H9 (cell line): ENCODE results near the gene FOXO1. TPM values are rescaled to one million over a fixed set of nuclear protein-coding genes. Genes with fewer than 3 reads are reported as not detected.
A peak's percentile ranks its signal among the peaks of the same experiment; 100 is the strongest.

Experiments
- DNase-seq: peaks from one replicate; pipeline ENCODE4 v3.0.0-alpha.2; 2017
- H2AFZ ChIP-seq: one replicate; pipeline ENCODE4 v1.6.1; 2013; ENCODE audit warnings: mild to moderate bottlenecking, low read length, control low read depth, moderate library complexity
- H2AK5ac ChIP-seq: 2 replicates; pipeline ENCODE4 v1.6.1; 2013; ENCODE audit warnings: low read length, control low read depth, mixed read lengths; ENCODE audit not compliant: insufficient read length
- H2BK120ac ChIP-seq: one replicate; pipeline ENCODE4 v1.6.1; 2013; ENCODE audit warnings: low read depth, mild to moderate bottlenecking, low read length, control low read depth, inconsistent platforms; ENCODE audit not compliant: poor library complexity, severe bottlenecking
- H2BK12ac ChIP-seq: 2 replicates; pipeline ENCODE4 v1.6.1; 2013; ENCODE audit warnings: low read length, control low read depth, mixed read lengths, low read depth; ENCODE audit not compliant: insufficient read length
- H2BK15ac ChIP-seq: 2 replicates; pipeline ENCODE4 v1.6.1; 2013; ENCODE audit warnings: low read depth, low read length, control low read depth
- H2BK20ac ChIP-seq: one replicate; pipeline ENCODE4 v1.6.1; 2013; ENCODE audit warnings: low read depth, mild to moderate bottlenecking, low read length, control low read depth, inconsistent platforms; ENCODE audit not compliant: poor library complexity, severe bottlenecking
- H2BK5ac ChIP-seq: 2 replicates; pipeline ENCODE4 v1.6.1; 2013; ENCODE audit warnings: low read length, control low read depth, mixed read lengths; ENCODE audit not compliant: insufficient read length
- H3K14ac ChIP-seq: 2 replicates; pipeline ENCODE4 v1.6.1; 2013; ENCODE audit warnings: low read length, control low read depth; ENCODE audit not compliant: insufficient read depth
- H3K18ac ChIP-seq: 2 replicates; pipeline ENCODE4 v1.6.1; 2013; ENCODE audit warnings: low read depth, mild to moderate bottlenecking, mixed read lengths, low read length, control low read depth; ENCODE audit not compliant: insufficient read length
- H3K23ac ChIP-seq: 2 replicates; pipeline ENCODE4 v1.6.1; 2013; ENCODE audit warnings: low read length, control low read depth, mixed read lengths, low read depth; ENCODE audit not compliant: insufficient read length
- H3K23me2 ChIP-seq: 2 replicates; pipeline ENCODE4 v1.6.1; 2013; ENCODE audit warnings: low read depth, mild to moderate bottlenecking, mixed read lengths, low read length, control low read depth; ENCODE audit not compliant: insufficient read length, poor library complexity, severe bottlenecking
- H3K27ac ChIP-seq: 2 replicates; pipeline ENCODE4 v1.5.1; 2013; ENCODE audit warnings: low read length, control low read depth, mixed read lengths, low read depth; ENCODE audit not compliant: insufficient read length
- H3K27me3 ChIP-seq: 2 replicates; pipeline ENCODE4 v1.6.1; 2013; ENCODE audit warnings: low read length, control low read depth, inconsistent platforms; ENCODE audit not compliant: insufficient read depth
- H3K4ac ChIP-seq: 2 replicates; pipeline ENCODE4 v1.6.1; 2013; ENCODE audit warnings: low read depth, mild to moderate bottlenecking, control low read depth, inconsistent platforms, low read length, moderate library complexity
- H3K4me1 ChIP-seq: 2 replicates; pipeline ENCODE4 v1.6.1; 2013; ENCODE audit warnings: low read length, control low read depth, inconsistent platforms; ENCODE audit not compliant: insufficient read depth
- H3K4me2 ChIP-seq: 2 replicates; pipeline ENCODE4 v1.6.1; 2013; ENCODE audit warnings: low read length, control low read depth, mixed read lengths; ENCODE audit not compliant: insufficient read length, insufficient read depth
- H3K56ac ChIP-seq: 2 replicates; pipeline ENCODE4 v1.6.1; 2013; ENCODE audit warnings: low read depth, mild to moderate bottlenecking, mixed read lengths, low read length, control low read depth; ENCODE audit not compliant: insufficient read length
- H3K79me1 ChIP-seq: 2 replicates; pipeline ENCODE4 v1.6.1; 2013; ENCODE audit warnings: low read depth, mild to moderate bottlenecking, moderate library complexity, low read length, control low read depth, inconsistent platforms; ENCODE audit not compliant: insufficient read depth, poor library complexity, severe bottlenecking
- H3K79me2 ChIP-seq: 2 replicates; pipeline ENCODE4 v1.6.1; 2013; ENCODE audit warnings: low read length, control low read depth, inconsistent platforms; ENCODE audit not compliant: insufficient read depth
- H3K9ac ChIP-seq: 2 replicates; pipeline ENCODE4 v1.6.1; 2013; ENCODE audit warnings: low read length, control low read depth, mixed read lengths; ENCODE audit not compliant: insufficient read length; ENCODE audit errors: extremely low read depth
- H3K9me3 ChIP-seq: one replicate; pipeline ENCODE4 v1.6.1; 2013; ENCODE audit warnings: low read depth, low read length, inconsistent platforms; ENCODE audit not compliant: control insufficient read depth
- H3T11ph ChIP-seq: one replicate; pipeline ENCODE4 v1.6.1; 2013; ENCODE audit warnings: mild to moderate bottlenecking, low read length, control low read depth, inconsistent platforms
- H4K20me1 ChIP-seq: one replicate; pipeline ENCODE4 v1.6.1; 2013; ENCODE audit not compliant: control insufficient read depth, insufficient read length, insufficient read depth
- H4K5ac ChIP-seq: 2 replicates; pipeline ENCODE4 v1.6.1; 2013; ENCODE audit warnings: low read depth, mild to moderate bottlenecking, mixed read lengths, low read length, control low read depth; ENCODE audit not compliant: insufficient read length
- H4K8ac ChIP-seq: replicated peaks from 2 replicates; pipeline ENCODE4 v1.6.1; 2013; ENCODE audit warnings: low read length, control low read depth, mixed read lengths, low read depth; ENCODE audit not compliant: insufficient read length
- H4K91ac ChIP-seq: 2 replicates; pipeline ENCODE4 v1.6.1; 2013; ENCODE audit warnings: low read depth, mild to moderate bottlenecking, moderate library complexity, mixed read lengths, low read length, control low read depth; ENCODE audit not compliant: insufficient read length
- H3K27ac Mint-ChIP-seq, 3 experiments: 2 replicates in 2 of 3; 3 replicates in 1 of 3; pipeline ENCODE4 v1.8.0; 2020 to 2021; ENCODE audit warnings: mixed read lengths in 3 of 3, mild to moderate bottlenecking in 1 of 3, moderate library complexity in 1 of 3
- H3K27me3 Mint-ChIP-seq: 2 replicates; pipeline ENCODE4 v1.8.0; 2021; ENCODE audit warnings: low read depth, mild to moderate bottlenecking, moderate library complexity, mixed read lengths
- H3K36me3 Mint-ChIP-seq, 3 experiments: 2 replicates in 2 of 3; 3 replicates in 1 of 3; pipeline ENCODE4 v1.8.0; 2020 to 2021; ENCODE audit warnings: low read depth in 3 of 3, mixed read lengths in 3 of 3; ENCODE audit not compliant: insufficient read depth in 1 of 3
- H3K4me1 Mint-ChIP-seq, 2 experiments: 2 replicates each; pipeline ENCODE4 v1.8.0; 2020; ENCODE audit warnings: mixed read lengths in 2 of 2
- H3K4me3 Mint-ChIP-seq, 2 experiments: 2 replicates in 1 of 2; 3 replicates in 1 of 2; pipeline ENCODE4 v1.8.0; 2020 to 2021; ENCODE audit warnings: mild to moderate bottlenecking in 2 of 2, mixed read lengths in 2 of 2, moderate library complexity in 1 of 2
- H3K9me3 Mint-ChIP-seq, 2 experiments: 2 replicates in 1 of 2; 3 replicates in 1 of 2; pipeline ENCODE4 v1.8.0; 2020; ENCODE audit warnings: mild to moderate bottlenecking in 2 of 2, mixed read lengths in 2 of 2, moderate library complexity in 1 of 2
- CTCF ChIP-seq: fragments of 200-600 bp; sonication (generic); conservative IDR thresholded peaks from 3 replicates; pipeline ENCODE4 v1.8.0; 2021; ENCODE audit warnings: antibody characterized with exemption, mild to moderate bottlenecking
- WGBS: extraction: QIAGEN DNeasy Blood & Tissue Kit; methylation state at CpG from one replicate; pipeline ENCODE4 v1.1.7; 2013; ENCODE audit warnings: missing lambda C conversion rate, low lambda C conversion rate, mixed read lengths; ENCODE audit not compliant: insufficient read length; ENCODE audit errors: extremely low coverage; 5-methylcytosine and 5-hydroxymethylcytosine counted together
- total RNA-seq: library from RNA; stranded (reverse); gene quantifications from 2 replicates; pipeline ENCODE4 v1.2.1, GENCODE V29; 2021

Gene FOXO1
- total RNA-seq, 1 experiment from 2014 or later: 44.6 TPM

- Histone ChIP-seq H3K18ac (no peak overlapping the region), H2BK15ac (no peak overlapping the region), H2BK20ac (no peak overlapping the region), H2BK5ac (no peak overlapping the region), H3K4me1 (peaks cover 28% of the 10 kb centered on the region), H3K23ac (no peak overlapping the region), H3K23me2 (no peaks in the 10 kb centered on the region), H3K79me1 (peaks cover 13% of the 10 kb centered on the region), H3K9ac (no peak overlapping the region), H4K91ac (no peak overlapping the region), H3K56ac (no peak overlapping the region), H3K4ac (no peak overlapping the region), H3K27me3 (no peaks in the 10 kb centered on the region), H2AK5ac (no peak overlapping the region), H3K79me2 (peaks cover 66% of the 10 kb centered on the region; the same call in 1 of the 2 replicates), H2BK120ac (no peak overlapping the region), H2BK12ac (no peak overlapping the region), H4K5ac (no peak overlapping the region), H3K9me3 (no peaks in the 10 kb centered on the region), H2AFZ (no peak overlapping the region), H4K8ac (no peak overlapping the region), H3K14ac (no peak overlapping the region), H3K4me2 (no peak overlapping the region), H4K20me1 (no peaks in the 10 kb centered on the region), H3K27ac (no peak overlapping the region), H3T11ph (no peak overlapping the region)
- peak overlapping the region in 2 of 3 experiments; percentile 4 to 9; a peak in 2 of 7 replicates for H3K27ac Mint-ChIP-seq
- TF ChIP-seq CTCF: no peak
- no peak for DNase-seq
- H3K4me3 Mint-ChIP-seq: no peak overlapping the region
- peaks cover 3 to 5% (median 5%) of the 10 kb centered on the region in 3 experiments; a peak in 5 of 7 replicates for H3K36me3 Mint-ChIP-seq
- no peaks in the 10 kb centered on the region for H3K27me3 Mint-ChIP-seq
- no peaks in the 10 kb centered on the region for H3K9me3 Mint-ChIP-seq
- peaks cover 74 to 84% of the 10 kb centered on the region in 2 experiments for H3K4me1 Mint-ChIP-seq
- no CpG with 5 or more reads among the region's 8 CpGs for whole genome bisulfite sequencing
These were observed 48.6 kb downstream of the FOXO1 start for GRCh38 chr13:40617801-40618356.
